Ishikawa (cell line): ENCODE results near the gene STAB1.

Experiments
- CREB1 ChIP-seq: IDR thresholded peaks from 2 replicates; pipeline ENCODE4 v1.6.1; 2012; ENCODE audit warnings: low read depth
- EGR1 ChIP-seq: IDR thresholded peaks from 2 replicates; pipeline ENCODE4 v1.6.1; 2012
- RAD21 ChIP-seq: IDR thresholded peaks from 2 replicates; pipeline ENCODE4 v1.6.1; 2012; ENCODE audit warnings: low read depth
- YY1 ChIP-seq: IDR thresholded peaks from 2 replicates; pipeline ENCODE4 v1.6.1; 2012; ENCODE audit warnings: low read depth
- ZBTB7A ChIP-seq: IDR thresholded peaks from 2 replicates; pipeline ENCODE4 v1.6.1; 2012; ENCODE audit warnings: low read depth
- TF ChIP-seq, protein P1 (sequence below): IDR thresholded peaks from 2 replicates; pipeline ENCODE4 v1.6.1; 2012; ENCODE audit warnings: low read depth, mild to moderate bottlenecking
- TF ChIP-seq, protein P2 (sequence below): IDR thresholded peaks from 2 replicates; pipeline ENCODE4 v1.6.1; 2012
- TF ChIP-seq, protein P3 (sequence below): IDR thresholded peaks from 2 replicates; pipeline ENCODE4 v1.6.1; 2012

DNA sequence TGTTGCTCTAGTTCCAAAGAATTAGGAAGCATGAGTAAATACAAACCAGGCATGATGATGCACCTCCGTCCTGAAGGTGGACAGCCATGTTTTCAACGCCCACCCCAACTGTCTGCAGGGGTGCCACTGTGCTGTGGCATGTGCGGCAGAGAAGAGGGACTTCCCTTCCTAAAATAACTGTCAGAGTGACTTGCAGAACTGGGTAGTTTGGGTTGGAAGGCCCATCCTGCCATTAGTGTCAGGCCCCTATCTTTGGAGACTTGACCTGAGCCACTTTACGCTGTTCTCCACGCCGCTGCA is 17.4 kb upstream of the STAB1 start:
- TF ChIP-seq YY1, result no peak
- TF ChIP-seq, protein P1, sequence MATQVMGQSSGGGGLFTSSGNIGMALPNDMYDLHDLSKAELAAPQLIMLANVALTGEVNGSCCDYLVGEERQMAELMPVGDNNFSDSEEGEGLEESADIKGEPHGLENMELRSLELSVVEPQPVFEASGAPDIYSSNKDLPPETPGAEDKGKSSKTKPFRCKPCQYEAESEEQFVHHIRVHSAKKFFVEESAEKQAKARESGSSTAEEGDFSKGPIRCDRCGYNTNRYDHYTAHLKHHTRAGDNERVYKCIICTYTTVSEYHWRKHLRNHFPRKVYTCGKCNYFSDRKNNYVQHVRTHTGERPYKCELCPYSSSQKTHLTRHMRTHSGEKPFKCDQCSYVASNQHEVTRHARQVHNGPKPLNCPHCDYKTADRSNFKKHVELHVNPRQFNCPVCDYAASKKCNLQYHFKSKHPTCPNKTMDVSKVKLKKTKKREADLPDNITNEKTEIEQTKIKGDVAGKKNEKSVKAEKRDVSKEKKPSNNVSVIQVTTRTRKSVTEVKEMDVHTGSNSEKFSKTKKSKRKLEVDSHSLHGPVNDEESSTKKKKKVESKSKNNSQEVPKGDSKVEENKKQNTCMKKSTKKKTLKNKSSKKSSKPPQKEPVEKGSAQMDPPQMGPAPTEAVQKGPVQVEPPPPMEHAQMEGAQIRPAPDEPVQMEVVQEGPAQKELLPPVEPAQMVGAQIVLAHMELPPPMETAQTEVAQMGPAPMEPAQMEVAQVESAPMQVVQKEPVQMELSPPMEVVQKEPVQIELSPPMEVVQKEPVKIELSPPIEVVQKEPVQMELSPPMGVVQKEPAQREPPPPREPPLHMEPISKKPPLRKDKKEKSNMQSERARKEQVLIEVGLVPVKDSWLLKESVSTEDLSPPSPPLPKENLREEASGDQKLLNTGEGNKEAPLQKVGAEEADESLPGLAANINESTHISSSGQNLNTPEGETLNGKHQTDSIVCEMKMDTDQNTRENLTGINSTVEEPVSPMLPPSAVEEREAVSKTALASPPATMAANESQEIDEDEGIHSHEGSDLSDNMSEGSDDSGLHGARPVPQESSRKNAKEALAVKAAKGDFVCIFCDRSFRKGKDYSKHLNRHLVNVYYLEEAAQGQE, result no peak
- TF ChIP-seq RAD21, result no peak
- TF ChIP-seq EGR1, result no peak
- no peak for TF ChIP-seq CREB1
- TF ChIP-seq, protein P2, sequence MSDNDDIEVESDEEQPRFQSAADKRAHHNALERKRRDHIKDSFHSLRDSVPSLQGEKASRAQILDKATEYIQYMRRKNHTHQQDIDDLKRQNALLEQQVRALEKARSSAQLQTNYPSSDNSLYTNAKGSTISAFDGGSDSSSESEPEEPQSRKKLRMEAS, result no peak
- TF ChIP-seq, protein P3, sequence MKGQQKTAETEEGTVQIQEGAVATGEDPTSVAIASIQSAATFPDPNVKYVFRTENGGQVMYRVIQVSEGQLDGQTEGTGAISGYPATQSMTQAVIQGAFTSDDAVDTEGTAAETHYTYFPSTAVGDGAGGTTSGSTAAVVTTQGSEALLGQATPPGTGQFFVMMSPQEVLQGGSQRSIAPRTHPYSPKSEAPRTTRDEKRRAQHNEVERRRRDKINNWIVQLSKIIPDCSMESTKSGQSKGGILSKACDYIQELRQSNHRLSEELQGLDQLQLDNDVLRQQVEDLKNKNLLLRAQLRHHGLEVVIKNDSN, result no peak
- no peak for TF ChIP-seq ZBTB7A
